ENCODE data around the gene FCAMR.

The FCAMR gene

GRCh38 chr1:206960676-206961386 is 9.4 kb downstream of the FCAMR start:
- no peak for DNase-seq (ENCODE audit: low read depth)

GRCh38 chr1:206958144-206958543 is 12.1 kb downstream of the FCAMR start:
- DNase-seq (ENCODE audit: low read depth), result no peak

GRCh38 chr1:206957639-206958038 is 12.6 kb downstream of the FCAMR start:
- no peak for DNase-seq (ENCODE audit: low read depth)

- DNase-seq (ENCODE audit: low read depth), result no peak
Observed at GRCh38 chr1:206955476-206956451, 14.5 kb downstream of the FCAMR start.

- DNase-seq (ENCODE audit: low read depth), result no peak
Observed at GRCh38 chr1:206954459-206955342, 15.6 kb downstream of the FCAMR start.

- DNase-seq (ENCODE audit: low read depth), result no peak
Observed at GRCh38 chr1:206953626-206954025, 16.6 kb downstream of the FCAMR start.

GRCh38 chr1:206953126-206953525 is 17.1 kb downstream of the FCAMR start:
- DNase-seq (ENCODE audit: low read depth), result no peak

GRCh38 chr1:206952171-206952570 is 18.1 kb downstream of the FCAMR start:
- no peak for DNase-seq (ENCODE audit: low read depth)

GRCh38 chr1:206951318-206952100 is 18.8 kb downstream of the FCAMR start:
- no peak for DNase-seq (ENCODE audit: low read depth)

- DNase-seq (ENCODE audit: low read depth), result no peak
Observed at GRCh38 chr1:206949641-206950040, 20.6 kb downstream of the FCAMR start.

- DNase-seq (ENCODE audit: low read depth), result no peak
Observed at GRCh38 chr1:206949208-206949607, 21.1 kb downstream of the FCAMR start.

- DNase-seq (ENCODE audit: low read depth), result no peak
Observed at GRCh38 chr1:206947255-206947654, 23.0 kb downstream of the FCAMR start.

- no peak for DNase-seq (ENCODE audit: low read depth)
Observed at GRCh38 chr1:206946261-206946660, 24.0 kb downstream of the FCAMR start, which contains the start of gene PIGR. Gene PIGR, minus strand, starts transcription at chr1:206946466. Its CDS starts 5,935 bp downstream, at chr1:206940531.

- DNase-seq (ENCODE audit: low read depth), result no peak
Observed at GRCh38 chr1:206945779-206946178, 24.5 kb downstream of the FCAMR start.

- DNase-seq (ENCODE audit: low read depth), result no peak
Observed at GRCh38 chr1:206944703-206945102, 25.6 kb downstream of the FCAMR start.

GRCh38 chr1:206941766-206942418 is 28.4 kb downstream of the FCAMR start:
- no peak for DNase-seq (ENCODE audit: low read depth)

- no peak for DNase-seq (ENCODE audit: low read depth)
Observed at GRCh38 chr1:206940588-206940936, 29.7 kb downstream of the FCAMR start.

- DNase-seq (ENCODE audit: low read depth), result no peak
Observed at GRCh38 chr1:206939841-206940587, 30.2 kb downstream of the FCAMR start.

GRCh38 chr1:206939131-206939530 is 31.1 kb downstream of the FCAMR start:
- no peak for DNase-seq (ENCODE audit: low read depth)

- DNase-seq (ENCODE audit: low read depth), result no peak
Observed at GRCh38 chr1:206937425-206937824, 32.8 kb downstream of the FCAMR start.

Data from stimulated activated CD4-positive, alpha-beta T cell treated with anti-CD3 and anti-CD28 coated beads, Interleukin-2, amount 100 ng/mL, for 4 hours (primary cell).